GM23338 (cell line): ENCODE results near the gene ATF4. TPM values are rescaled to one million over a fixed set of nuclear protein-coding genes. Genes with fewer than 3 reads are reported as not detected.

Source experiments
- ATAC-seq: fragments of 200-7000 bp; cut with Tn5 transposase; 3 replicates; pipeline ENCODE4 v1.9.1; 2020
- DNase-seq: peaks from one replicate; pipeline ENCODE4 v3.0.0-alpha.2; 2015; ENCODE audit warnings: low spot score
- H2AFZ ChIP-seq: fragments of 200-600 bp; sonication (generic); 2 replicates; pipeline ENCODE4 v1.8.0; 2016; ENCODE audit warnings: antibody characterized with exemption, mild to moderate bottlenecking, moderate library complexity
- H3F3A ChIP-seq: fragments of 200-600 bp; sonication (generic); replicated peaks from 2 replicates; pipeline ENCODE4 v1.8.0; 2017; ENCODE audit warnings: antibody characterized with exemption, mixed run types, low read depth
- H3K27ac ChIP-seq: fragments of 200-600 bp; sonication (generic); 2 replicates; pipeline ENCODE4 v1.6.1; 2016; ENCODE audit warnings: low read depth
- H3K27me3 ChIP-seq: fragments of 200-600 bp; sonication (generic); 2 replicates; pipeline ENCODE4 v1.8.0; 2016; ENCODE audit warnings: mild to moderate bottlenecking, mixed run types, moderate library complexity; ENCODE audit not compliant: insufficient read depth
- H3K36me3 ChIP-seq: fragments of 200-600 bp; sonication (generic); 2 replicates; pipeline ENCODE4 v1.8.0; 2016; ENCODE audit warnings: mild to moderate bottlenecking; ENCODE audit not compliant: insufficient read depth
- H3K4me1 ChIP-seq: fragments of 200-600 bp; sonication (generic); 2 replicates; pipeline ENCODE4 v1.8.0; 2016; ENCODE audit warnings: mild to moderate bottlenecking, moderate library complexity; ENCODE audit not compliant: insufficient read depth
- H3K4me2 ChIP-seq: fragments of 200-600 bp; sonication (generic); 2 replicates; pipeline ENCODE4 v1.7.1; 2017; ENCODE audit warnings: mixed run types
- H3K4me3 ChIP-seq: fragments of 200-600 bp; sonication (generic); 2 replicates; pipeline ENCODE4 v1.6.1; 2016; ENCODE audit warnings: mixed run types
- H3K79me2 ChIP-seq: fragments of 200-600 bp; sonication (generic); replicated peaks from 2 replicates; pipeline ENCODE4 v1.8.0; 2017; ENCODE audit warnings: mild to moderate bottlenecking; ENCODE audit not compliant: insufficient read depth
- H3K9me2 ChIP-seq: fragments of 200-600 bp; sonication (generic); 2 replicates; pipeline ENCODE4 v1.8.0; 2017; ENCODE audit not compliant: insufficient read depth
- H4K20me1 ChIP-seq: fragments of 200-600 bp; sonication (generic); replicated peaks from 2 replicates; pipeline ENCODE4 v1.8.0; 2017; ENCODE audit warnings: mild to moderate bottlenecking; ENCODE audit not compliant: insufficient read depth
- H3K27ac Mint-ChIP-seq: 2 replicates; pipeline ENCODE4 v1.8.0; 2020; ENCODE audit warnings: inconsistent platforms, mild to moderate bottlenecking, moderate library complexity, mixed read lengths
- H3K27me3 Mint-ChIP-seq: 3 replicates; pipeline ENCODE4 v1.8.0; 2022; ENCODE audit warnings: low read depth, mild to moderate bottlenecking, moderate library complexity, mixed read lengths, inconsistent platforms; ENCODE audit not compliant: insufficient read depth, poor library complexity
- H3K36me3 Mint-ChIP-seq: 3 replicates; pipeline ENCODE4 v1.8.0; 2021; ENCODE audit warnings: low read depth, mild to moderate bottlenecking, inconsistent platforms, moderate library complexity, mixed read lengths
- H3K4me1 Mint-ChIP-seq: 3 replicates; pipeline ENCODE4 v1.8.0; 2020; ENCODE audit warnings: mild to moderate bottlenecking, inconsistent platforms, mixed read lengths
- H3K4me3 Mint-ChIP-seq: 3 replicates; pipeline ENCODE4 v1.8.0; 2021; ENCODE audit warnings: moderate library complexity, mild to moderate bottlenecking, inconsistent platforms, mixed read lengths
- H3K9me3 Mint-ChIP-seq: 3 replicates; pipeline ENCODE4 v1.8.0; 2020; ENCODE audit warnings: moderate library complexity, mild to moderate bottlenecking, inconsistent platforms, mixed read lengths
- CTCF ChIP-seq, 2 experiments: fragments of 200-600 bp in 1 of 2; sonication (generic) in 1 of 2; conservative IDR thresholded peaks; 2 replicates each; pipeline versions ENCODE4 v1.5.1 to v1.6.1; 2016 to 2017; ENCODE audit warnings: antibody characterized with exemption in 2 of 2, low read depth in 2 of 2, mild to moderate bottlenecking in 2 of 2, moderate library complexity in 1 of 2
- ETS1 ChIP-seq: IDR thresholded peaks from 2 replicates; pipeline ENCODE4 v1.6.1; 2016; ENCODE audit warnings: antibody characterized with exemption
- EZH2 ChIP-seq: fragments of 200-600 bp; sonication (generic); IDR thresholded peaks from one replicate; pipeline ENCODE4 v1.8.0; 2017; ENCODE audit warnings: antibody characterized with exemption, mild to moderate bottlenecking, low read depth; ENCODE audit not compliant: unreplicated experiment
- JUNB ChIP-seq: IDR thresholded peaks from one replicate; pipeline ENCODE4 v1.6.1; 2016; ENCODE audit warnings: antibody characterized with exemption; ENCODE audit not compliant: unreplicated experiment
- NANOG ChIP-seq: IDR thresholded peaks from 2 replicates; pipeline ENCODE4 v1.6.1; 2016; ENCODE audit warnings: antibody characterized with exemption, borderline replicate concordance
- POLR2AphosphoS5 ChIP-seq: IDR thresholded peaks from 2 replicates; pipeline ENCODE4 v1.6.1; 2016; ENCODE audit warnings: antibody characterized with exemption, low read depth
- ZNF114 ChIP-seq: fragments of 250-450 bp; sonication (Bioruptor Pico); IDR thresholded peaks from 2 replicates; pipeline ENCODE4 v1.5.0; 2020; ENCODE audit warnings: mild to moderate bottlenecking, moderate library complexity
- ZNF462 ChIP-seq: fragments of 250-450 bp; sonication (Bioruptor Pico); IDR thresholded peaks from 2 replicates; pipeline ENCODE4 v1.5.0; 2020; ENCODE audit warnings: mild to moderate bottlenecking, moderate library complexity
- polyA plus RNA-seq: library from polyadenylated mRNA; unstranded; fragments of >200 nt; fragmentation: Nextera tagmentation; extraction: Ambion mirVana; gene quantifications from 2 replicates; pipeline ENCODE4 v1.2.1, GENCODE V29; 2016
- total RNA-seq: library from RNA; depleted of rRNA; stranded (reverse); fragments of >200 nt; shearing (Covaris generic); gene quantifications from 2 replicates; pipeline ENCODE4 v1.2.3, GENCODE V29; 2014

ATF4 gene
- total and polyA plus RNA-seq, 2 experiments from 2014 or later: 446 to 553 TPM

GRCh38 chr22:39515266-39516050, 4.9 kb upstream of the ATF4 start (continued):
- TF ChIP-seq ZNF462: no peak

GRCh38 chr22:39517470-39517869, 2.9 kb upstream of the ATF4 start:
- Histone ChIP-seq H3K36me3 (peaks cover 51% of the 10 kb centered on the region), H3K27me3 (peaks cover 14% of the 10 kb centered on the region; the same call in 1 of the 2 replicates), H3K4me2 (no peak overlapping the region), H3F3A (peaks cover 34% of the 10 kb centered on the region), H3K27ac (no peak overlapping the region), H3K9me2 (no peaks in the 10 kb centered on the region), H4K20me1 (peaks cover 64% of the 10 kb centered on the region), H3K4me1 (peaks cover 14% of the 10 kb centered on the region), H3K79me2 (peaks cover 29% of the 10 kb centered on the region), H2AFZ (no peak overlapping the region), H3K4me3 (no peak overlapping the region)
- no peak overlapping the region for H3K27ac Mint-ChIP-seq
- H3K4me3 Mint-ChIP-seq: no peak overlapping the region
- H3K4me1 Mint-ChIP-seq: peaks cover 17% of the 10 kb centered on the region
- no peak for ATAC-seq
- H3K9me3 Mint-ChIP-seq: peaks cover 9% of the 10 kb centered on the region; the same call in 2 of the 3 replicates
- peaks cover 75% of the 10 kb centered on the region for H3K36me3 Mint-ChIP-seq
- DNase-seq: no peak
- no peak for TF ChIP-seq EZH2
- no peak for TF ChIP-seq NANOG
- no peak for TF ChIP-seq POLR2AphosphoS5
- no peak for TF ChIP-seq ETS1
- TF ChIP-seq CTCF (conservative IDR thresholded peaks at IDR 0.05; ENCODE audit: low read depth in 2 of 2): no peak
- TF ChIP-seq ZNF114 (CRISPR knock-in tag): no peak
- TF ChIP-seq JUNB: no peak
- peaks cover 53% of the 10 kb centered on the region for H3K27me3 Mint-ChIP-seq
